KOPT-K1 (cell line): Measurements from ENCODE around the gene PAH.

Experiments used
- H3K27ac ChIP-seq: fragments of 200-600 bp; sonication (generic); 2 replicates; pipeline ENCODE4 v1.5.1; 2016; ENCODE audit warnings: antibody characterized with exemption, mild to moderate bottlenecking, low read depth, low read length; ENCODE audit not compliant: poor library complexity, severe bottlenecking
- H3K36me3 ChIP-seq: fragments of 200-600 bp; sonication (generic); 2 replicates; pipeline ENCODE4 v1.5.1; 2017; ENCODE audit warnings: antibody characterized with exemption, mild to moderate bottlenecking, low read length, moderate library complexity; ENCODE audit not compliant: insufficient read depth
- H3K9me3 ChIP-seq: fragments of 200-600 bp; sonication (generic); 2 replicates; pipeline ENCODE4 v1.5.1; 2017; ENCODE audit warnings: antibody characterized with exemption, low read length, mild to moderate bottlenecking; ENCODE audit not compliant: insufficient read depth, poor library complexity, severe bottlenecking

Gene PAH

GRCh38 chr12:102793921-102794320, 123.1 kb downstream of the PAH start:
- no peak overlapping the region for H3K27ac ChIP-seq
- no peaks in the 10 kb centered on the region for H3K9me3 ChIP-seq
- no peaks in the 10 kb centered on the region for H3K36me3 ChIP-seq
